Breast epithelium (tissue), 4 donors: ENCODE data around the gene PRKCD. TPM values are rescaled to one million over a fixed set of nuclear protein-coding genes. Genes with fewer than 3 reads are reported as not detected.

Experiments used
- DNase-seq, 2 donors: peaks; one replicate each; pipeline ENCODE4 v3.0.0-alpha.2; 2019; ENCODE audit warnings: low spot score in 2 of 2
- H3K27ac ChIP-seq, 2 donors: fragments of 200-600 bp; sonication (generic) in 1 of 2; one replicate each; pipeline ENCODE4 v1.5.1; 2016 to 2019; ENCODE audit warnings: mild to moderate bottlenecking in 1 of 2
- H3K27me3 ChIP-seq, 2 donors: fragments of 200-600 bp; sonication (generic) in 1 of 2; one replicate each; pipeline versions ENCODE4 v1.5.1 to v1.6.0; 2017 to 2019; ENCODE audit warnings: control low read depth in 1 of 2, mild to moderate bottlenecking in 1 of 2
- H3K36me3 ChIP-seq: fragments of 200-600 bp; one replicate; pipeline ENCODE4 v1.5.1; 2019
- H3K4me1 ChIP-seq, 2 donors: fragments of 200-600 bp; sonication (generic); one replicate each; pipeline ENCODE4 v1.5.1; 2016 to 2019; ENCODE audit warnings: control low read depth in 1 of 2
- H3K4me3 ChIP-seq, 3 donors: fragments of 200-600 bp; sonication (generic); 1 replicate in 2 of 3; 2 replicates in 1 of 3; pipeline ENCODE4 v1.5.1; 2016 to 2019; ENCODE audit warnings: mild to moderate bottlenecking in 3 of 3, moderate library complexity in 2 of 3
- H3K9me3 ChIP-seq, 2 donors: fragments of 200-600 bp; sonication (generic) in 1 of 2; one replicate each; pipeline ENCODE4 v1.5.1; 2016 to 2019; ENCODE audit warnings: control low read depth in 1 of 2
- CTCF ChIP-seq, 3 donors: fragments of 450-650 bp; IDR thresholded peaks; one replicate each; pipeline ENCODE4 v1.5.1; 2016 to 2017; ENCODE audit warnings: antibody characterized with exemption in 3 of 3, mild to moderate bottlenecking in 3 of 3, moderate library complexity in 3 of 3
- POLR2A ChIP-seq: fragments of 450-650 bp; IDR thresholded peaks from one replicate; pipeline ENCODE4 v1.6.1; 2016; ENCODE audit warnings: antibody characterized with exemption, mild to moderate bottlenecking, moderate library complexity
- POLR2AphosphoS5 ChIP-seq, 3 donors: sonication (generic); formaldehyde crosslinking; IDR thresholded peaks; one replicate each; pipeline ENCODE4 v1.6.1; 2017; ENCODE audit warnings: antibody characterized with exemption in 3 of 3
- intact Hi-C: fragments of 100-400 bp; cut with DNase I; formaldehyde crosslinking; loops from one replicate; pipeline ENCODE4 v1.15.1; 2023; ENCODE audit warnings: low total_unique reads
- total RNA-seq, 3 donors: library from RNA; depleted of rRNA; stranded (reverse); fragments of >200 nt; gene quantifications; one replicate each; pipeline ENCODE4 v1.1.0, GENCODE V29; 2016

PRKCD gene
- total RNA-seq, 3 donors from 2014 or later = 14.0 to 36.8 (median 15.1) TPM

- Histone ChIP-seq H3K9me3 (no peaks in the 10 kb centered on the region), H3K4me3 (no peak overlapping the region), H3K27ac (peak overlapping the region; percentile 29 to 63), H3K27me3 (no peaks in the 10 kb centered on the region), H3K4me1 (no peaks in the 10 kb centered on the region), H3K36me3 (no peaks in the 10 kb centered on the region)
- no peak for TF ChIP-seq CTCF (IDR thresholded peaks at IDR 0.05)
- TF ChIP-seq POLR2AphosphoS5 (IDR thresholded peaks at IDR 0.05) = no peak
- TF ChIP-seq POLR2A = no peak
- intact Hi-C loops = no loop called here
- DNase-seq = peak in 1 of 2 donors; percentile 68
Observed at GRCh38 chr3:53144862-53145712, 15.9 kb upstream of the PRKCD start.

- DNase-seq = no peak
- Histone ChIP-seq H3K27me3 (no peaks in the 10 kb centered on the region), H3K4me3 (no peak overlapping the region), H3K36me3 (no peaks in the 10 kb centered on the region), H3K27ac (peak overlapping the region; percentile 29 to 63), H3K9me3 (no peaks in the 10 kb centered on the region), H3K4me1 (no peaks in the 10 kb centered on the region)
- intact Hi-C loops = no loop called here
- TF ChIP-seq POLR2A = no peak
Observed at GRCh38 chr3:53145713-53146080, 15.3 kb upstream of the PRKCD start.

- Histone ChIP-seq H3K36me3 (no peaks in the 10 kb centered on the region), H3K4me3 (no peak overlapping the region), H3K27me3 (no peaks in the 10 kb centered on the region), H3K27ac (peak overlapping the region; percentile 29 to 63), H3K9me3 (no peaks in the 10 kb centered on the region), H3K4me1 (no peaks in the 10 kb centered on the region)
- intact Hi-C loops = no loop called here
- no peak for TF ChIP-seq POLR2AphosphoS5 (IDR thresholded peaks at IDR 0.05)
- TF ChIP-seq CTCF (IDR thresholded peaks at IDR 0.05) = no peak
- TF ChIP-seq POLR2A = no peak
- no peak for DNase-seq
Observed at GRCh38 chr3:53146319-53146891, 14.6 kb upstream of the PRKCD start.

- DNase-seq = no peak
- intact Hi-C loops = no loop called here
- H3K4me1 ChIP-seq = no peaks in the 10 kb centered on the region
Observed at GRCh38 chr3:53147151-53147902, 13.7 kb upstream of the PRKCD start.

More at GRCh38 chr3:53147151-53147902, 13.7 kb upstream of the PRKCD start:
- peak overlapping the region in 1 of 2 donors; percentile 17 for H3K27ac ChIP-seq
- TF ChIP-seq CTCF (IDR thresholded peaks at IDR 0.05) = no peak
- TF ChIP-seq POLR2AphosphoS5 (IDR thresholded peaks at IDR 0.05) = no peak
- TF ChIP-seq POLR2A = no peak
- no peaks in the 10 kb centered on the region for H3K27me3 ChIP-seq
- no peaks in the 10 kb centered on the region for H3K9me3 ChIP-seq
- no peaks in the 10 kb centered on the region for H3K36me3 ChIP-seq
- no peak overlapping the region for H3K4me3 ChIP-seq
